H1 (cell line): ENCODE measurements around the gene LARGE2. TPM values are rescaled to one million over a fixed set of nuclear protein-coding genes. Genes with fewer than 3 reads are reported as not detected.

Experiments used
- HDAC2 ChIP-seq, 2 experiments: fragments of 300-600 bp in 1 of 2; sonication (generic) in 1 of 2; IDR thresholded peaks; 2 replicates each; pipeline ENCODE4 v1.6.1; 2011 to 2012; ENCODE audit warnings: low read depth in 2 of 2, low read length in 2 of 2, mild to moderate bottlenecking in 2 of 2, moderate library complexity in 2 of 2, borderline replicate concordance in 1 of 2, inconsistent platforms in 1 of 2
- ZNF274 ChIP-seq: IDR thresholded peaks from 2 replicates; pipeline ENCODE4 v1.7.0; 2012; ENCODE audit warnings: low read length, borderline replicate concordance; ENCODE audit errors: extremely low read depth
- polyA plus RNA-seq, 7 experiments: library from polyadenylated mRNA; depleted of rRNA in 3 of 7; stranded (reverse) in 5 of 7; unstranded in 2 of 7; fragments of >200 nt in 5 of 7; fragments of 200-250 nt in 2 of 7; gene quantifications; 1 replicate in 5 of 7; 2 replicates in 1 of 7; 4 replicates in 1 of 7; pipeline versions ENCODE4 v1.2.1 to v1.2.3, GENCODE V29; 2011 to 2013; ENCODE audit warnings: missing spikeins in 2 of 7, mixed read lengths in 2 of 7
- total RNA-seq: library from RNA; stranded (reverse); fragmentation: NEBNext Ultra II Directional; extraction: Animal tissue kit (Norgen Biotek cat#: 25700); gene quantifications from 2 replicates; pipeline ENCODE4 v1.2.1, GENCODE V29; 2021

Gene LARGE2
- total and polyA plus RNA-seq, 2 of the 8 experiments (the other 6 are each of a cell fraction or from before 2014, with no cell fraction given): 111 to 137 TPM

DNA sequence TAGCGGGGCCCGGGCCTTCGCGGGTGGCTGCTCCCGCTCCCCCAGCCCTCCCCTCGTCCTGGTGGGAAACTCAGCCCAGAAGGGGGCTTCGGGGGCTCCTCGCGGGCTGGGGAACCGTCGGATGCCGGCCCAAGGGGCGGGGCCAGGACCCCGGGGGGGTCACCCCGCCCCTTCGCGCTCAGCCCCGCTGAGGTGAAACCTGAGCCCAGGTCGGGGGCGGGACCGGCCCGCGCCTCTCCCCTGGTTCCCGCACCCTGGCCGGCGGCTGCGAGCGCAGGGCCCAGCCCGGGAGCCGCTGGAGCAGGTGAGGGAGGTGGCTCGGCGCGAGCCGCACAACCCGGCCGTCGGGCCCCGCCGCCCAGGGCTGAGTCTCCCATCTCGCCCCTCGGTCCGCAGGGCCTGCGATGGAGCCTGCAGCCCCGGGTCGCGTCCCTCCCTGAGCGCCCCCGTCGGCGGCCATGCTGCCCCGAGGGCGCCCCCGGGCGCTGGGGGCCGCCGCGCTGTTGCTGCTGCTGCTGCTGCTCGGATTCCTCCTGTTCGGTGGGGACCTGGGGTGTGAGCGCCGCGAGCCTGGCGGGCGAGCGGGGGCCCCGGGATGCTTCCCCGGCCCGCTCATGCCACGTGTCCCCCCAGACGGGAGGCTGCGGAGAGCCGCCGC, at the start of gene LARGE2 (continued):
- TF ChIP-seq ZNF274 (no peak), HDAC2 (IDR thresholded peaks at IDR 0.05; ENCODE audit: borderline replicate concordance in 1 of 2, low read depth in 2 of 2, low read length in 2 of 2) (peak in 1 of 2 experiments; percentile 2; a peak in 1 of 4 replicates)
